ENCODE results near the gene SAE1. TPM values are rescaled to one million over a fixed set of nuclear protein-coding genes. Genes with fewer than 3 reads are reported as not detected.

The SAE1 gene
- total and polyA plus RNA-seq, 10 of the 15 experiments (the other 5 are each of a cell fraction or from before 2014, with no cell fraction given): 62.0 to 246 (median 148) TPM

DNA sequence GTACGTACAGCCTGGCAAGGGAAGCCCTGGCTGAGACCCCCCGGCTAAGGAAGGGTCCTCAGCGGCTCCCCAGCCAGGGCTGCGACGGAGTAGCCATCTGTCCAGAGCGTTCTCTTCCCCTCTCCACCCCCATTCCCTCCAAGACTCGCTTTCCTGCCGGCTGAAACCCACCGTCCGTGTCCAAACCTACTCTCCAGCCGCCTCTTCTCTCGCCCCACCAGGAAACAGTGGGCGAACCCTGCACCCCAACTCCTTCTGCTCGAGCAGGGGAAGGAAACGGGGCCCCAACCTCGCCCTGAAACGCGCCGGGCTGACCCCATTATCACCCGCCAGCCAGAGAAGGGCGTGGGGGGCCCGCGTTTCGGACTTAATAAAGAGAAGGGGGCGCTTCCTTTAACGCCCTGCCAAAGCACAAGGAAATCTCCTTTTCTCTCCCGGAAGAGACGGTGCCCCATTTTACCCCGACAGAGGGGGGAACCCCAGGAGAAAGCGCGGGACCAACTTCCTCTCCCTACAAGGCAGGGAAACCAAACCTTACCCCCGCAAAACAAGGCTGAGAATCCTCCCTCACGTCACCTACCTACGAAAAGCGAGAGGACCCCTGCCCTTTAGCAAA lies 19.5 kb upstream of the SAE1 start:
- DNase-seq (ENCODE audit: low read depth, low spot score) (no peak), FAIRE-seq (no peak), ATAC-seq (no peak)
- POLR2A ChIA-PET: interaction anchor here (1.2 to 1.4 kb wide), 2 partner anchors 20 to 115 kb away, joined by 3 to 7 read pairs; partner anchors contain the start of gene SAE1
- RAD21 ChIA-PET (ENCODE audit: unreplicated experiment): no interaction called here
- SMC1A ChIA-PET (ENCODE audit: uncharacterized antibody, unreplicated experiment): interaction anchor here (0.7 to 1.3 kb wide), 2 partner anchors 64 to 100 kb away, joined by 3 to 4 read pairs; no protein-coding TSS in a partner anchor
- Histone ChIP-seq H3K36me3 (ENCODE audit: control insufficient read depth in 2 of 2, insufficient read depth in 2 of 2, low read length in 1 of 2) (no peaks in the 10 kb centered on the region; a peak in 1 of 4 replicates), H3K4me2 (ENCODE audit: control insufficient read depth, insufficient read depth) (peak overlapping the region; percentile 77), H3K9me3 (replicated peaks; ENCODE audit: control insufficient read depth, insufficient read depth, low read length) (no peaks in the 10 kb centered on the region), H4K20me1 (ENCODE audit: control insufficient read depth, insufficient read depth) (no peaks in the 10 kb centered on the region), H3K4me3 (peak overlapping the region; percentile 98), H3K9ac (ENCODE audit: control insufficient read depth, insufficient read depth, low read length) (peak overlapping the region; percentile 100), H3K4me1 (ENCODE audit: control insufficient read depth, insufficient read depth, low read length) (peaks cover 11% of the 10 kb centered on the region), H2AFZ (ENCODE audit: control insufficient read depth, low read depth, low read length) (no peak overlapping the region), H3K27ac (ENCODE audit: control insufficient read depth, insufficient read depth) (peak overlapping the region; percentile 99), H3K27me3 (replicated peaks in 1 of 2; ENCODE audit: control insufficient read depth in 2 of 2, insufficient read depth in 2 of 2, low read length in 1 of 2) (no peaks in the 10 kb centered on the region), H3K79me2 (ENCODE audit: control insufficient read depth, insufficient read depth, low read length) (peaks cover 67% of the 10 kb centered on the region)
- BruUV-seq (replicated peaks): TSS peak; percentile 57
- CTCF ChIA-PET: interaction anchor here (0.7 kb wide), 1 partner anchor 13 kb away, joined by 3 read pairs; no protein-coding TSS in a partner anchor
- intact Hi-C loops (cut with micrococcal nuclease; ENCODE audit: unreplicated experiment): loop anchor here (10.0 kb wide), 1 partner anchor 256 kb away; the partner anchor contains the start of gene AP2S1
- WGBS (ENCODE audit: insufficient coverage, insufficient replicate concordance, low lambda C conversion rate, missing lambda C conversion rate): under 1% methylated on average over 31 of the region's 35 CpGs
- in situ Hi-C loops (cut with MboI): no loop called here
- TF ChIP-seq MTA3 (IDR thresholded peaks at IDR 0.05; ENCODE audit: borderline replicate concordance, low read length): peak; percentile 54; the same call in 1 of the 2 replicates
- 0 out of 2 replicates have a peak, but pooled peaks have one; percentile 26 for TF ChIP-seq NFIC (IDR thresholded peaks at IDR 0.05; ENCODE audit: low read depth, low read length)
- TF ChIP-seq ZBTB40 (IDR thresholded peaks at IDR 0.05; ENCODE audit: borderline replicate concordance): peak; percentile 27; the same call in 1 of the 2 replicates
- TF ChIP-seq E2F4 (IDR thresholded peaks at IDR 0.05; ENCODE audit: low read depth, low read length): no peak
- TF ChIP-seq KDM1A (IDR thresholded peaks at IDR 0.05; ENCODE audit: borderline replicate concordance): no peak
- peak; percentile 56 for TF ChIP-seq SKIL (IDR thresholded peaks at IDR 0.05; ENCODE audit: low read depth, poor library complexity, severe bottlenecking)
- peak; percentile 62; the same call in 1 of the 2 replicates for TF ChIP-seq SPI1 (IDR thresholded peaks at IDR 0.05; ENCODE audit: borderline replicate concordance, insufficient read depth, low read depth, low read length)
- peak; percentile 68 for TF ChIP-seq POLR2AphosphoS5 (IDR thresholded peaks at IDR 0.05; ENCODE audit: low read length)
- no peak for TF ChIP-seq POU2F2 (IDR thresholded peaks at IDR 0.05; ENCODE audit: borderline replicate concordance, low read depth, low read length)
- TF ChIP-seq IKZF1 (conservative IDR thresholded peaks at IDR 0.05): peak; percentile 66
- TF ChIP-seq CHD2 (IDR thresholded peaks at IDR 0.05; ENCODE audit: borderline replicate concordance, low read depth, low read length): peak; percentile 47; the same call in 1 of the 2 replicates
- peak; percentile 26; the same call in 1 of the 2 replicates for TF ChIP-seq RUNX3 (IDR thresholded peaks at IDR 0.05; ENCODE audit: low read length)
- TF ChIP-seq SMAD5 (IDR thresholded peaks at IDR 0.05; ENCODE audit: low read depth): peak; percentile 62; the same call in 1 of the 2 replicates
- TF ChIP-seq, protein P1, sequence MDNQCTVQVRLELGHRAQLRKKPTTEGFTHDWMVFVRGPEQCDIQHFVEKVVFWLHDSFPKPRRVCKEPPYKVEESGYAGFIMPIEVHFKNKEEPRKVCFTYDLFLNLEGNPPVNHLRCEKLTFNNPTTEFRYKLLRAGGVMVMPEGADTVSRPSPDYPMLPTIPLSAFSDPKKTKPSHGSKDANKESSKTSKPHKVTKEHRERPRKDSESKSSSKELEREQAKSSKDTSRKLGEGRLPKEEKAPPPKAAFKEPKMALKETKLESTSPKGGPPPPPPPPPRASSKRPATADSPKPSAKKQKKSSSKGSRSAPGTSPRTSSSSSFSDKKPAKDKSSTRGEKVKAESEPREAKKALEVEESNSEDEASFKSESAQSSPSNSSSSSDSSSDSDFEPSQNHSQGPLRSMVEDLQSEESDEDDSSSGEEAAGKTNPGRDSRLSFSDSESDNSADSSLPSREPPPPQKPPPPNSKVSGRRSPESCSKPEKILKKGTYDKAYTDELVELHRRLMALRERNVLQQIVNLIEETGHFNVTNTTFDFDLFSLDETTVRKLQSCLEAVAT (IDR thresholded peaks at IDR 0.05): peak; percentile 75; the same call in 1 of the 2 replicates

Data from GM12878 (cell line).